M059J (cell line): ENCODE data around the gene NR5A1. TPM values are rescaled to one million over a fixed set of nuclear protein-coding genes. Genes with fewer than 3 reads are reported as not detected.

Experiments
- DNase-seq: peaks from one replicate; pipeline ENCODE4 v3.0.0-alpha.2; 2012; ENCODE audit warnings: low read depth
- total RNA-seq: library from RNA; depleted of rRNA; stranded (reverse); fragments of >200 nt; shearing (Covaris generic); gene quantifications from 2 replicates; pipeline ENCODE4 v1.2.3, GENCODE V29; 2014; rRNA removed

Gene NR5A1
- 0.02 TPM in 1 of 2 replicates, not detected in the other for total RNA-seq

GRCh38 chr9:124506931-124507879 lies at the start of gene NR5A1:
TSS of gene NR5A1 (minus strand) at chr9:124507399. CDS start at chr9:124503395, 4,004 bp downstream.
- DNase-seq = no peak

GRCh38 chr9:124555043-124555442 lies 47.8 kb upstream of the NR5A1 start:
- no peak for DNase-seq

GRCh38 chr9:124553738-124554137 lies 46.5 kb upstream of the NR5A1 start:
- DNase-seq = peak; percentile 87

GRCh38 chr9:124552273-124552605 lies 45.0 kb upstream of the NR5A1 start:
- DNase-seq = no peak

- DNase-seq = peak; percentile 80
Observed at GRCh38 chr9:124551472-124552272, 44.5 kb upstream of the NR5A1 start.

GRCh38 chr9:124550072-124550471 lies 42.9 kb upstream of the NR5A1 start:
- DNase-seq = no peak

- no peak for DNase-seq
Observed at GRCh38 chr9:124549016-124549415, 41.8 kb upstream of the NR5A1 start.

GRCh38 chr9:124544535-124544934 lies 37.3 kb upstream of the NR5A1 start:
- DNase-seq = no peak

- DNase-seq = no peak
Observed at GRCh38 chr9:124541824-124542223, 34.6 kb upstream of the NR5A1 start.

GRCh38 chr9:124537926-124538325 lies 30.7 kb upstream of the NR5A1 start:
- DNase-seq = no peak

- no peak for DNase-seq
Observed at GRCh38 chr9:124535846-124536245, 28.6 kb upstream of the NR5A1 start.

GRCh38 chr9:124532897-124533296 lies 25.7 kb upstream of the NR5A1 start:
- no peak for DNase-seq

GRCh38 chr9:124531115-124531514 lies 23.9 kb upstream of the NR5A1 start:
- no peak for DNase-seq

- DNase-seq = no peak
Observed at GRCh38 chr9:124530246-124530645, 23.0 kb upstream of the NR5A1 start.

GRCh38 chr9:124527781-124528180 lies 20.6 kb upstream of the NR5A1 start:
- peak; percentile 88 for DNase-seq

GRCh38 chr9:124526174-124526573 lies 19.0 kb upstream of the NR5A1 start:
- DNase-seq = no peak

GRCh38 chr9:124522121-124523098 lies 15.2 kb upstream of the NR5A1 start:
- DNase-seq = no peak

- DNase-seq = no peak
Observed at GRCh38 chr9:124521142-124521541, 13.9 kb upstream of the NR5A1 start.

- DNase-seq = no peak
Observed at GRCh38 chr9:124520206-124520596, 13.0 kb upstream of the NR5A1 start.

GRCh38 chr9:124518116-124518515 lies 10.9 kb upstream of the NR5A1 start:
- DNase-seq = no peak

- no peak for DNase-seq
Observed at GRCh38 chr9:124517600-124517999, 10.4 kb upstream of the NR5A1 start.

- DNase-seq = no peak
Observed at GRCh38 chr9:124514874-124515273, 7.7 kb upstream of the NR5A1 start.
